Stimulated activated CD4-positive, alpha-beta T cell treated with anti-CD3 and anti-CD28 coated beads, Interleukin-2, amount 100 ng/mL, for 24 hours (primary cell): ENCODE results near the gene DPM2.

Experiments
- DNase-seq, 2 donors: peaks; one replicate each; pipeline ENCODE4 v3.0.0-alpha.2; 2020

The DPM2 gene

GRCh38 chr9:127937388-127938297, at the start of gene DPM2:
DPM2 (minus strand) TSS chr9:127937854; CDS start chr9:127937820, 34 bp downstream.
- DNase-seq, result peak; percentile 86 to 90

- DNase-seq, result no peak
Measured at GRCh38 chr9:127987103-127987614, 49.5 kb upstream of the DPM2 start.

- DNase-seq, result no peak
Measured at GRCh38 chr9:127985011-127985410, 47.4 kb upstream of the DPM2 start.

- no peak for DNase-seq
Measured at GRCh38 chr9:127983847-127984289, 46.2 kb upstream of the DPM2 start.

- DNase-seq, result no peak
Measured at GRCh38 chr9:127982912-127983311, 45.3 kb upstream of the DPM2 start.

- DNase-seq, result no peak
Measured at GRCh38 chr9:127981559-127982121, 44.0 kb upstream of the DPM2 start.

- DNase-seq, result peak; percentile 98 to 99
Measured at GRCh38 chr9:127980706-127981558, 43.3 kb upstream of the DPM2 start, which contains the start of gene EEIG1. EEIG1 (minus strand) TSS chr9:127980989; CDS start chr9:127980137, 852 bp downstream.

GRCh38 chr9:127980060-127980705, 42.5 kb upstream of the DPM2 start:
- DNase-seq, result peak in 1 of 2 donors; percentile 51

GRCh38 chr9:127979333-127980059, 41.8 kb upstream of the DPM2 start:
- peak in 1 of 2 donors; percentile 42 for DNase-seq

GRCh38 chr9:127979015-127979332, 41.3 kb upstream of the DPM2 start:
- DNase-seq, result no peak

GRCh38 chr9:127977884-127978647, 40.4 kb upstream of the DPM2 start:
- DNase-seq, result peak in 1 of 2 donors; percentile 37

GRCh38 chr9:127977009-127977883, 39.6 kb upstream of the DPM2 start:
- peak in 1 of 2 donors; percentile 38 for DNase-seq

- no peak for DNase-seq
Measured at GRCh38 chr9:127976498-127976897, 38.8 kb upstream of the DPM2 start.

- no peak for DNase-seq
Measured at GRCh38 chr9:127975376-127976315, 38.0 kb upstream of the DPM2 start.

GRCh38 chr9:127974769-127975261, 37.2 kb upstream of the DPM2 start:
- no peak for DNase-seq

GRCh38 chr9:127974001-127974768, 36.5 kb upstream of the DPM2 start:
- no peak for DNase-seq

GRCh38 chr9:127973169-127974000, 35.7 kb upstream of the DPM2 start:
- no peak for DNase-seq
